ENCODE measurements around the gene HYAL2.

HYAL2 gene

GRCh38 chr3:50268703-50269451 is 53.7 kb downstream of the HYAL2 start, which contains the start of gene SEMA3B:
TSS of gene SEMA3B (plus strand) at chr3:50269147. CDS start at chr3:50269241, 94 bp downstream.
- in situ Hi-C loops (cut with MboI; ENCODE audit: low pct_unique_long_range_greater_than_20kb, low sequenced_read_pairs, unreplicated experiment) = no loop called here
- TF ChIP-seq CTCF (IDR thresholded peaks at IDR 0.05; ENCODE audit: extremely low read depth, insufficient read depth, missing control alignments) = no peak
- no peak for DNase-seq (ENCODE audit: low spot score)

- in situ Hi-C loops (cut with MboI; ENCODE audit: low pct_unique_long_range_greater_than_20kb, low sequenced_read_pairs, unreplicated experiment) = no loop called here
- DNase-seq (ENCODE audit: low spot score) = peak; percentile 32
- TF ChIP-seq CTCF (IDR thresholded peaks at IDR 0.05; ENCODE audit: extremely low read depth, insufficient read depth, missing control alignments) = no peak
Observed at GRCh38 chr3:50268276-50268675, 54.3 kb downstream of the HYAL2 start.

Measured in GM13977 (cell line).